Smooth muscle cell (in vitro differentiated cells): Measurements from ENCODE around the gene ATXN3L. TPM values are rescaled to one million over a fixed set of nuclear protein-coding genes. Genes with fewer than 3 reads are reported as not detected.

Source experiments
- DNase-seq: peaks from one replicate; lab custom pipeline; 2025; ENCODE audit not compliant: unreplicated experiment; lab: John Stamatoyannopoulos, UW
- H2AFZ ChIP-seq: fragments of 200-600 bp; sonication (generic); 2 replicates; pipeline ENCODE4 v1.6.0; 2016; ENCODE audit warnings: antibody characterized with exemption, low read depth, mild to moderate bottlenecking
- H3F3A ChIP-seq: fragments of 200-600 bp; sonication (generic); 2 replicates; pipeline ENCODE4 v1.6.0; 2017; ENCODE audit warnings: antibody characterized with exemption, low read depth
- H3K27ac ChIP-seq: fragments of 200-600 bp; sonication (generic); 2 replicates; pipeline ENCODE4 v1.5.1; 2016; ENCODE audit warnings: low read depth, mild to moderate bottlenecking
- H3K27me3 ChIP-seq: fragments of 200-600 bp; sonication (generic); 2 replicates; pipeline ENCODE4 v1.6.1; 2016; ENCODE audit warnings: low read depth, mild to moderate bottlenecking
- H3K36me3 ChIP-seq: fragments of 200-600 bp; sonication (generic); 2 replicates; pipeline ENCODE4 v1.5.1; 2016; ENCODE audit warnings: low read depth
- H3K4me1 ChIP-seq: fragments of 200-600 bp; sonication (generic); 2 replicates; pipeline ENCODE4 v1.5.1; 2016; ENCODE audit warnings: low read depth
- H3K4me2 ChIP-seq: fragments of 200-600 bp; sonication (generic); 2 replicates; pipeline ENCODE4 v1.6.0; 2016; ENCODE audit warnings: mild to moderate bottlenecking
- H3K4me3 ChIP-seq: fragments of 200-600 bp; sonication (generic); 2 replicates; pipeline ENCODE4 v1.5.1; 2016; ENCODE audit warnings: mild to moderate bottlenecking
- H3K79me2 ChIP-seq: fragments of 200-600 bp; sonication (generic); 2 replicates; pipeline ENCODE4 v1.6.0; 2016; ENCODE audit warnings: low read depth, mild to moderate bottlenecking
- H3K9ac ChIP-seq: fragments of 200-600 bp; sonication (generic); 2 replicates; pipeline ENCODE4 v1.6.0; 2016; ENCODE audit warnings: low read depth
- H3K9me3 ChIP-seq: fragments of 200-600 bp; sonication (generic); replicated peaks from 2 replicates; pipeline ENCODE4 v1.5.1; 2016; ENCODE audit warnings: low read depth
- H4K20me1 ChIP-seq: fragments of 200-600 bp; sonication (generic); 2 replicates; pipeline ENCODE4 v1.6.0; 2016; ENCODE audit warnings: low read depth
- CTCF ChIP-seq: fragments of 200-600 bp; sonication (generic); IDR thresholded peaks from 2 replicates; pipeline ENCODE4 v1.5.1; 2017; ENCODE audit warnings: borderline replicate concordance, mild to moderate bottlenecking, antibody characterized with exemption; ENCODE audit not compliant: insufficient read depth, poor library complexity, severe bottlenecking
- WGBS: methylation state at CpG from one replicate; pipeline ENCODE4 v1.1.7; 2016; ENCODE audit warnings: low lambda C conversion rate; 5-methylcytosine and 5-hydroxymethylcytosine counted together
- polyA plus RNA-seq: library from polyadenylated mRNA; unstranded; fragments of >200 nt; fragmentation: Nextera tagmentation; extraction: Ambion mirVana; gene quantifications from 2 replicates; pipeline ENCODE4 v1.2.1, GENCODE V29; 2016
- total RNA-seq: library from RNA; depleted of rRNA; stranded (reverse); fragments of >200 nt; gene quantifications from 2 replicates; pipeline ENCODE4 v1.2.3, GENCODE V29; 2014

Gene ATXN3L
- total and polyA plus RNA-seq, 2 experiments from 2014 or later: not detected

DNA sequence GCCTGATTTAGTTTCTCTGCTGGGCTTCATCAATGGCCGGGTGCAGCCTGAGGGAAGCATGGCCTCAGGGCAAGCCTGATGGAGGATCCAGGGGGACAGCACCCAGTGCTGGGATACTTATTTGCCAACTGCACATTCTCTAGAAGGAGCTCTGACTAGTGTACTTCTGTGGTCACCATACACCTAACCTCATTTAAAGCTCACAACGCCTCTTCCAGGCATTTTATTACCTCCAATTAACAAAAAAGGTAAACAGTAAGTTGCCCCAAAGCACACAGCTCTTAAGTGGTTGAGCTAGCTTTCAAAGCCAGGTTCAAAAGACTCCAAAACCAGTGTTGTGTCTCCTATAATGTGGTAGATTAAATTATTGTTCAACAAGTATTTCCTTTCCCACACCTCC lies 26.8 kb upstream of the ATXN3L start:
- Histone ChIP-seq H3K9me3 (no peaks in the 10 kb centered on the region), H3K79me2 (no peaks in the 10 kb centered on the region), H3K27me3 (no peaks in the 10 kb centered on the region), H3F3A (no peaks in the 10 kb centered on the region), H2AFZ (no peak overlapping the region), H3K9ac (no peak overlapping the region), H3K4me3 (no peak overlapping the region), H3K4me2 (no peak overlapping the region), H3K4me1 (no peaks in the 10 kb centered on the region), H3K36me3 (no peaks in the 10 kb centered on the region), H4K20me1 (no peaks in the 10 kb centered on the region), H3K27ac (no peak overlapping the region)
- no peak for DNase-seq
- WGBS: 67% methylated on average over 2 of the region's 2 CpGs
- TF ChIP-seq CTCF: no peak

- TF ChIP-seq CTCF: no peak
- Histone ChIP-seq H3K4me3 (no peak overlapping the region), H3K27me3 (no peaks in the 10 kb centered on the region), H2AFZ (peak overlapping the region; percentile 39), H3K9me3 (no peaks in the 10 kb centered on the region), H3K4me1 (peaks cover 4% of the 10 kb centered on the region), H3F3A (no peaks in the 10 kb centered on the region), H3K36me3 (no peaks in the 10 kb centered on the region), H3K4me2 (no peak overlapping the region), H3K79me2 (no peaks in the 10 kb centered on the region), H3K27ac (no peak overlapping the region), H3K9ac (no peak overlapping the region), H4K20me1 (no peaks in the 10 kb centered on the region)
- DNase-seq: no peak
- WGBS: 86% methylated on average over 2 of the region's 2 CpGs
Measured at GRCh38 chrX:13345438-13345837, 25.6 kb upstream of the ATXN3L start.

DNA sequence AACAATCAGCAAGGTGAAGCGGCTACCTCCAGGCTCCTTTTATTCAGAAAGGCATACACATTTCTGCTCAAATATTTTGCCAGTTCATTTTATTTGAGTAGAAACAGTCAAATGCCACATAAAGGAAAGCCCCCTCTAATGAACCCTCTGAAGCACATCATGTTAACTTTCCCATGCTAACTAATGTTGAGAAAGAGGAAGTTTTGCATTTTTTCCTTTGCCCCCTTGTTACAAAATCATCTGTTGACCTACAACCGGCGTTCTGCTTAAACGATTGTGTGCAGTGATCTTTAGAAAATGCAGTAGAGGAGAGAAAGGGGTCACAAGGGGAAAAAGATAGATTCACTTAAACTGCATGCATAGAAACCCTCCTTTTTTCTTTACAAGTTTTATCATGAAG lies 25.2 kb upstream of the ATXN3L start:
- Histone ChIP-seq H3K4me1 (peaks cover 7% of the 10 kb centered on the region), H2AFZ (peak overlapping the region; percentile 39), H3K9ac (no peak overlapping the region), H3K4me2 (no peak overlapping the region), H3K4me3 (no peak overlapping the region), H3K79me2 (no peaks in the 10 kb centered on the region), H3F3A (no peaks in the 10 kb centered on the region), H3K27me3 (no peaks in the 10 kb centered on the region), H4K20me1 (no peaks in the 10 kb centered on the region), H3K9me3 (no peaks in the 10 kb centered on the region), H3K27ac (no peak overlapping the region), H3K36me3 (no peaks in the 10 kb centered on the region)
- 70% methylated on average over 4 of the region's 4 CpGs for WGBS
- TF ChIP-seq CTCF: no peak
- no peak for DNase-seq

GRCh38 chrX:13341491-13342101 lies 21.7 kb upstream of the ATXN3L start:
- Histone ChIP-seq H3K4me2 (no peak overlapping the region), H3K79me2 (no peaks in the 10 kb centered on the region)
- WGBS: 89% methylated on average over 3 of the region's 3 CpGs

More at GRCh38 chrX:13341491-13342101, 21.7 kb upstream of the ATXN3L start:
- H3K9me3 ChIP-seq: no peaks in the 10 kb centered on the region
- H3K27me3 ChIP-seq: no peaks in the 10 kb centered on the region
- H3K4me1 ChIP-seq: peaks cover 7% of the 10 kb centered on the region
- H3K4me3 ChIP-seq: no peak overlapping the region
- no peak overlapping the region for H3K9ac ChIP-seq
- H2AFZ ChIP-seq: no peak overlapping the region
- DNase-seq: no peak
- H3K27ac ChIP-seq: no peak overlapping the region
- H3F3A ChIP-seq: no peaks in the 10 kb centered on the region
- TF ChIP-seq CTCF: no peak
- H3K36me3 ChIP-seq: no peaks in the 10 kb centered on the region
- no peaks in the 10 kb centered on the region for H4K20me1 ChIP-seq
